HepG2 (cell line): ENCODE measurements around the gene CATSPERD. TPM values are rescaled to one million over a fixed set of nuclear protein-coding genes. Genes with fewer than 3 reads are reported as not detected.

Experiments
- ATAC-seq: fragments of 200-7000 bp; cut with Tn5 transposase; 3 replicates; pipeline ENCODE4 v1.9.1; 2020; ENCODE audit warnings: mild to moderate bottlenecking, moderate library complexity
- BruUV-seq: library from RNA; stranded (reverse); fragments of 400-500 nt; replicated peaks from 2 replicates; lab custom pipeline; 2021; lab: Mats Ljungman, UMichigan
- CTCF ChIA-PET: fragments of 300-600 bp; formaldehyde crosslinking; extraction: SDS; loops from one replicate; lab custom pipeline; 2021; ENCODE audit warnings: low total read pairs, inconsistent platforms, low intra/inter-chr PET ratio; lab: Yijun Ruan, JAX
- POLR2A ChIA-PET: fragments of 350-600 bp; sonication (Branson Sonifier 250); formaldehyde crosslinking; loops from one replicate; lab custom pipeline; 2020; ENCODE audit warnings: antibody characterized with exemption, inconsistent platforms; lab: Yijun Ruan, JAX
- DNase-seq: peaks from one replicate; pipeline ENCODE4 v3.0.0-alpha.2; 2015; ENCODE audit warnings: low spot score
- FAIRE-seq: peaks from 3 replicates; lab custom pipeline; 2011; peaks lifted over from hg19 to GRCh38; lab: Jason Lieb, UNC
- H2AFZ ChIP-seq: one replicate; pipeline ENCODE4 v1.6.1; 2011; ENCODE audit warnings: low read length, inconsistent platforms
- H3K27ac ChIP-seq: fragments of 300-600 bp; 3 replicates; pipeline ENCODE4 v1.8.0; 2011; ENCODE audit warnings: mixed run types, mild to moderate bottlenecking, mixed read lengths, low read length, inconsistent platforms; ENCODE audit not compliant: insufficient read depth; ENCODE audit errors: extremely low read length
- H3K27me3 ChIP-seq, 2 experiments: fragments of 200-600 bp in 1 of 2; 2 replicates in 1 of 2; 3 replicates in 1 of 2; pipeline versions ENCODE4 v1.6.0 to v1.8.0; 2011; ENCODE audit warnings: low read length in 2 of 2, mild to moderate bottlenecking in 2 of 2, moderate library complexity in 2 of 2, inconsistent platforms in 1 of 2; ENCODE audit not compliant: insufficient read depth in 2 of 2, control insufficient read depth in 1 of 2
- H3K36me3 ChIP-seq, 2 experiments: fragments of 200-600 bp in 1 of 2; replicated peaks in 1 of 2; 2 replicates in 1 of 2; 3 replicates in 1 of 2; pipeline versions ENCODE4 v1.5.1 to v1.8.0; 2011; ENCODE audit warnings: low read length in 2 of 2, inconsistent platforms in 1 of 2; ENCODE audit not compliant: insufficient read depth in 2 of 2, control insufficient read depth in 1 of 2
- H3K4me1 ChIP-seq: 2 replicates; pipeline ENCODE4 v1.5.1; 2012; ENCODE audit warnings: low read length, inconsistent platforms; ENCODE audit not compliant: insufficient read depth
- H3K4me2 ChIP-seq: 2 replicates; pipeline ENCODE4 v1.6.0; 2011; ENCODE audit warnings: low read depth, low read length, inconsistent platforms
- H3K4me3 ChIP-seq, 3 experiments: fragments of 200-600 bp in 1 of 3; sonication (generic), shearing (Covaris generic) in 1 of 3; replicated peaks in 1 of 3; 2 replicates each; pipeline ENCODE4 v1.5.1; 2011 to 2016; ENCODE audit warnings: low read length in 3 of 3, inconsistent platforms in 2 of 3, low read depth in 2 of 3, mild to moderate bottlenecking in 2 of 3, control low read depth in 1 of 3, mixed read lengths in 1 of 3; ENCODE audit not compliant: insufficient read depth in 1 of 3
- H3K79me2 ChIP-seq: one replicate; pipeline ENCODE4 v1.6.1; 2011; ENCODE audit warnings: low read length, inconsistent platforms; ENCODE audit not compliant: insufficient read depth
- H3K9ac ChIP-seq: 2 replicates; pipeline ENCODE4 v1.6.0; 2011; ENCODE audit warnings: mild to moderate bottlenecking, low read depth, low read length, inconsistent platforms; ENCODE audit not compliant: insufficient read depth
- H3K9me3 ChIP-seq: 2 replicates; pipeline ENCODE4 v1.5.1; 2012; ENCODE audit warnings: mild to moderate bottlenecking, low read length
- H4K20me1 ChIP-seq: 2 replicates; pipeline ENCODE4 v1.6.0; 2011; ENCODE audit warnings: inconsistent platforms, mild to moderate bottlenecking, low read length, moderate library complexity; ENCODE audit not compliant: insufficient read depth
- AGO2 ChIP-seq: fragments of 200-400 bp; formaldehyde crosslinking; optimal IDR thresholded peaks from 2 replicates; pipeline ENCODE3; 2017; ENCODE audit warnings: mild to moderate bottlenecking, low read depth, low read length, moderate library complexity
- ASH2L ChIP-seq: fragments of 300-600, 200-600 bp; sonication (generic); IDR thresholded peaks from 2 replicates; pipeline ENCODE4 v1.7.0; 2017; ENCODE audit warnings: low read depth, mild to moderate bottlenecking, moderate library complexity, mixed read lengths, low read length; ENCODE audit not compliant: insufficient read length
- KDM5B ChIP-seq: sonication (generic); formaldehyde crosslinking; IDR thresholded peaks from 2 replicates; pipeline ENCODE4 v1.4.0; 2020; ENCODE audit warnings: missing genetic modification reagents, mild to moderate bottlenecking, borderline replicate concordance
- KLF16 ChIP-seq, 2 experiments: sonication (generic) in 1 of 2; formaldehyde crosslinking in 1 of 2; IDR thresholded peaks; 2 replicates each; pipeline versions ENCODE4 v1.6.1 to v1.8.0; 2016 to 2023; ENCODE audit warnings: missing genetic modification reagents in 2 of 2, missing compliant biosample characterization in 1 of 2
- MAX ChIP-seq: IDR thresholded peaks from 2 replicates; pipeline ENCODE4 v1.6.1; 2012; ENCODE audit warnings: inconsistent platforms
- RBFOX2 ChIP-seq: fragments of 200-400 bp; formaldehyde crosslinking; IDR thresholded peaks from 2 replicates; pipeline ENCODE4 v1.6.1; 2017; ENCODE audit warnings: low read depth, mild to moderate bottlenecking, low read length
- STAT5B ChIP-seq: sonication (generic); formaldehyde crosslinking; IDR thresholded peaks from 2 replicates; pipeline ENCODE4 v1.4.0; 2020; ENCODE audit warnings: missing genetic modification reagents
- TEAD3 ChIP-seq: optimal IDR thresholded peaks from 2 replicates; pipeline ENCODE3; 2016; ENCODE audit warnings: borderline replicate concordance
- ZNF333 ChIP-seq: sonication (generic); formaldehyde crosslinking; IDR thresholded peaks from 2 replicates; pipeline ENCODE4 v1.4.0; 2020; ENCODE audit warnings: mild to moderate bottlenecking, missing genetic modification reagents, borderline replicate concordance
- ZNF83 ChIP-seq: sonication (generic); formaldehyde crosslinking; IDR thresholded peaks from 2 replicates; pipeline ENCODE4 v1.4.0; 2020; ENCODE audit warnings: missing genetic modification reagents, mild to moderate bottlenecking, borderline replicate concordance
- ZSCAN12 ChIP-seq: sonication (generic); formaldehyde crosslinking; IDR thresholded peaks from 2 replicates; pipeline ENCODE4 v1.9.0; 2021; ENCODE audit warnings: mild to moderate bottlenecking, missing genetic modification reagents
- WGBS: methylation state at CpG from one replicate; pipeline ENCODE4 v1.1.6; 2017; ENCODE audit warnings: low lambda C conversion rate; 5-methylcytosine and 5-hydroxymethylcytosine counted together
- in situ Hi-C: cut with HindIII; loops from 2 replicates; pipeline ENCODE4 v1.10.0; 2017; ENCODE audit warnings: low pct_unique_long_range_greater_than_20kb; ENCODE audit not compliant: extremely low pct_ligation_motif_present
- intact Hi-C: fragments of 100-400 bp; cut with micrococcal nuclease; formaldehyde crosslinking; loops from one replicate; pipeline ENCODE4 v1.10.0; 2022; ENCODE audit not compliant: unreplicated experiment
- polyA plus RNA-seq, 8 experiments: library from polyadenylated mRNA; depleted of rRNA in 3 of 8; stranded (reverse) in 7 of 8; unstranded in 1 of 8; fragments of >200 nt; fragmentation: Illumina TruSeq in 4 of 8; extraction: Trizol in 4 of 8; gene quantifications; 2 replicates each; pipeline versions ENCODE4 v1.2.1 to v1.2.3, GENCODE V29; 2011 to 2016; ENCODE audit warnings: low read depth in 4 of 8, missing spikeins in 1 of 8, mixed read lengths in 1 of 8; ENCODE audit not compliant: insufficient read depth in 1 of 8
- total RNA-seq, 5 experiments: library from RNA; depleted of rRNA; stranded (reverse); fragments of >200 nt; fragmentation: Illumina TruSeq; extraction: Trizol; gene quantifications; 2 replicates each; pipeline ENCODE4 v1.2.3, GENCODE V29; 2016; ENCODE audit warnings: low read depth in 1 of 5

CATSPERD gene
- total and polyA plus RNA-seq, 2 of the 13 experiments (the other 11 are each of a cell fraction or from before 2014, with no cell fraction given): 0.04 TPM; not detected in 1

- POLR2A ChIA-PET: interaction anchor here (0.6 kb wide), 1 partner anchor 75 kb away, joined by 5 read pairs; no protein-coding TSS in a partner anchor
- H3K4me1 ChIP-seq: peaks cover 8% of the 10 kb centered on the region
- H3K36me3 ChIP-seq: peaks cover 17 to 40% of the 10 kb centered on the region in 2 experiments; a peak in 4 of 5 replicates
- ATAC-seq: no peak
- in situ Hi-C loops (no loop called here), intact Hi-C loops (no loop called here)
- TF ChIP-seq KDM5B (CRISPR knock-in tag): no peak
- no peak for TF ChIP-seq ZNF333 (CRISPR knock-in tag)
- no peak for TF ChIP-seq STAT5B (CRISPR knock-in tag)
- peak; percentile 30 for TF ChIP-seq AGO2
- no peak for TF ChIP-seq KLF16 (CRISPR knock-in tag; IDR thresholded peaks at IDR 0.05)
- peak; percentile 58 for TF ChIP-seq RBFOX2
- TF ChIP-seq MAX: no peak
- no peak for TF ChIP-seq ASH2L
- no peak for TF ChIP-seq ZNF83 (CRISPR knock-in tag)
- TF ChIP-seq ZSCAN12 (CRISPR knock-in tag): no peak
- no peak for TF ChIP-seq TEAD3 (CRISPR knock-in tag)
- H3K4me3 ChIP-seq: no peak overlapping the region
- H3K27ac ChIP-seq: no peak overlapping the region
- H2AFZ ChIP-seq: no peak overlapping the region
- no peak for FAIRE-seq
- CTCF ChIA-PET: no interaction called here
- H3K9me3 ChIP-seq: no peaks in the 10 kb centered on the region
- H3K9ac ChIP-seq: no peak overlapping the region
- no peak for DNase-seq
- no CpG with 5 or more reads among the region's 37 CpGs for WGBS
- no peaks in the 10 kb centered on the region for H4K20me1 ChIP-seq
- no peaks in the 10 kb centered on the region for H3K79me2 ChIP-seq
- H3K4me2 ChIP-seq: no peak overlapping the region
- no peaks in the 10 kb centered on the region for H3K27me3 ChIP-seq
- BruUV-seq: no TSS peak
These were observed 65.0 kb downstream of the CATSPERD start for GRCh38 chr19:5785423-5785822.
